ENCODE results near the gene DNAH10. TPM values are rescaled to one million over a fixed set of nuclear protein-coding genes. Genes with fewer than 3 reads are reported as not detected.

DNAH10 gene
- total RNA-seq, 1 experiment from 2014 or later: not detected

DNA sequence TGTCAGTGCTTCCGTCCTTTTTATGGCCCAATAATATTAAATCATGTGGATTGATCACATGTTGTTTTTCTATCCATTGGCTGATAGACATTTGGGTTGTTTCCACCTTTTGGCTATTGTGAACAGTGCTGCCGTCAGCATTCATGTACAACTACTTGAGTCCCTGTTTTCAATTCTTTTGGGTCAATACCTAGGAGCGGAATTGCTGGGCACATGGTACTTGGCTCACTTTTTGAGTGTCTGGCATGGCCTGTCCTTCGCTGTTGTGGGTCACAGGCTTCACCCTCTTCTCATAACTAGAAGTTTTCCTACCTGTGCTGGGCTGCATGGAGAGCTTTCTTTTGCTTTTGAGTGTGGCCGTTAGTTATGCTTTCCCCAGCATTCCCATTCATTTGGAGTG, 72.7 kb downstream of the DNAH10 start:
- POLR2A ChIA-PET (ENCODE audit: unreplicated experiment): no interaction called here
- Histone ChIP-seq H3K9me2 (ENCODE audit: insufficient read depth) (no peaks in the 10 kb centered on the region), H3K36me3 (ENCODE audit: low read depth) (no peaks in the 10 kb centered on the region), H3K9me3 (ENCODE audit: insufficient read depth, low read depth) (no peaks in the 10 kb centered on the region), H3K4me1 (replicated peaks; ENCODE audit: insufficient read depth) (no peaks in the 10 kb centered on the region), H3K79me2 (ENCODE audit: low read depth) (no peaks in the 10 kb centered on the region), H3F3A (ENCODE audit: insufficient read depth, low read depth) (no peaks in the 10 kb centered on the region), H4K20me1 (ENCODE audit: insufficient read depth) (no peaks in the 10 kb centered on the region), H3K4me3 (no peak overlapping the region), H2AFZ (no peak overlapping the region), H3K27ac (no peak overlapping the region), H3K4me2 (no peak overlapping the region), H3K27me3 (ENCODE audit: insufficient read depth, low read depth) (peaks cover 55% of the 10 kb centered on the region)
- BruUV-seq (replicated peaks): no TSS peak
- TF ChIP-seq, protein P1, sequence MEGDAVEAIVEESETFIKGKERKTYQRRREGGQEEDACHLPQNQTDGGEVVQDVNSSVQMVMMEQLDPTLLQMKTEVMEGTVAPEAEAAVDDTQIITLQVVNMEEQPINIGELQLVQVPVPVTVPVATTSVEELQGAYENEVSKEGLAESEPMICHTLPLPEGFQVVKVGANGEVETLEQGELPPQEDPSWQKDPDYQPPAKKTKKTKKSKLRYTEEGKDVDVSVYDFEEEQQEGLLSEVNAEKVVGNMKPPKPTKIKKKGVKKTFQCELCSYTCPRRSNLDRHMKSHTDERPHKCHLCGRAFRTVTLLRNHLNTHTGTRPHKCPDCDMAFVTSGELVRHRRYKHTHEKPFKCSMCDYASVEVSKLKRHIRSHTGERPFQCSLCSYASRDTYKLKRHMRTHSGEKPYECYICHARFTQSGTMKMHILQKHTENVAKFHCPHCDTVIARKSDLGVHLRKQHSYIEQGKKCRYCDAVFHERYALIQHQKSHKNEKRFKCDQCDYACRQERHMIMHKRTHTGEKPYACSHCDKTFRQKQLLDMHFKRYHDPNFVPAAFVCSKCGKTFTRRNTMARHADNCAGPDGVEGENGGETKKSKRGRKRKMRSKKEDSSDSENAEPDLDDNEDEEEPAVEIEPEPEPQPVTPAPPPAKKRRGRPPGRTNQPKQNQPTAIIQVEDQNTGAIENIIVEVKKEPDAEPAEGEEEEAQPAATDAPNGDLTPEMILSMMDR (conservative IDR thresholded peaks at IDR 0.05): no peak
- no peak for TF ChIP-seq EZH2 (IDR thresholded peaks at IDR 0.05; ENCODE audit: low read depth)
- CTCF ChIA-PET: no interaction called here
- intact Hi-C loops (cut with micrococcal nuclease; ENCODE audit: unreplicated experiment): no loop called here
- no peak for DNase-seq

DNA sequence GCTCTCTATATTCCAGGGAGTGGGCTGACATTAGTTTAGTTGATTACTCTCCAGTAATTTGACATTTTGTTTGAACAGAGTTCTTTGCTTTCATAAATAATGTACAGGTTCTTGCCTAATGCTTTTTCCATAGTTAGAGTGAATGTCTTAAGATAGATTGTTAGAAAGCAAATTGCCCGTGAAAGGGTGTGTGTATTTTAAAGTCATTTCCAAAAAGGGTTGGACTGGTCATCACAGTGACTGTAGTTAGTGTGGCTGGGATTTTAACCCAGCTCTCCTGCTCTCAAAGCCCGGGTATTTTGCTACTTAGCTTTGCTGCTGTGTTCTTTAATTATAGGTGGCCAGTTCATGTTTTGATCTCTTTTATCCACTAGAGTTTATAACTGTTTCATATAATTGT, 74.2 kb downstream of the DNAH10 start:
- H3K27me3 ChIP-seq (ENCODE audit: insufficient read depth, low read depth): peaks cover 56% of the 10 kb centered on the region
- ChIA-PET CTCF (no interaction called here), POLR2A (ENCODE audit: unreplicated experiment) (no interaction called here)
- H3K79me2 ChIP-seq (ENCODE audit: low read depth): no peaks in the 10 kb centered on the region
- no peaks in the 10 kb centered on the region for H3K4me1 ChIP-seq (replicated peaks; ENCODE audit: insufficient read depth)
- no peak overlapping the region for H3K27ac ChIP-seq
- no TSS peak for BruUV-seq (replicated peaks)
- no peak overlapping the region for H2AFZ ChIP-seq
- H3K9me2 ChIP-seq (ENCODE audit: insufficient read depth): no peaks in the 10 kb centered on the region
- no peaks in the 10 kb centered on the region for H3K9me3 ChIP-seq (ENCODE audit: insufficient read depth, low read depth)
- intact Hi-C loops (cut with micrococcal nuclease; ENCODE audit: unreplicated experiment): no loop called here
- H4K20me1 ChIP-seq (ENCODE audit: insufficient read depth): no peaks in the 10 kb centered on the region
- no peak overlapping the region for H3K4me2 ChIP-seq
- H3K4me3 ChIP-seq: no peak overlapping the region
- no peak for DNase-seq
- no peaks in the 10 kb centered on the region for H3K36me3 ChIP-seq (ENCODE audit: low read depth)
- no peak for TF ChIP-seq EZH2 (IDR thresholded peaks at IDR 0.05; ENCODE audit: low read depth)
- TF ChIP-seq, protein P1 (conservative IDR thresholded peaks at IDR 0.05): no peak
- no peaks in the 10 kb centered on the region for H3F3A ChIP-seq (ENCODE audit: insufficient read depth, low read depth)

DNA sequence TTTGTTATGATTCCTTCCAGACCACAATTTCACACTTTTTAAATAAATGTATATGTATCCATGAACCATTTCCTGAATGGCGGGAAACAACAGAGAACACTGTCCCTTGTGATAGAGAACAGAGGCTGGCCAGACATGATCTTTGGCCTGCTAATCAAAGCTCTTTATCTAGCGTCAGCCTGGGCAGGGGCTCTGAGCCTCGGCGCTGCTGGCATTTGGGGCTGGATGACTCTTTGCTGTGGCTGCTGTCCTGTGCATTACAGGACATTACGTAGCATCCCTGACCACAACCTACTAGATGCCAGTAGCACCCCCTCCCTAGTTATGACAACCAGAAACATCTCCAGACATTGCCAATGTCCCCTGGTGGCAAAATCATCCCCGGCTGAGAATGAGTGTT, 77.7 kb downstream of the DNAH10 start:
- no TSS peak for BruUV-seq (replicated peaks)
- Histone ChIP-seq H3K9me3 (ENCODE audit: insufficient read depth, low read depth) (no peaks in the 10 kb centered on the region), H3F3A (ENCODE audit: insufficient read depth, low read depth) (no peaks in the 10 kb centered on the region), H3K4me3 (no peak overlapping the region), H2AFZ (no peak overlapping the region), H4K20me1 (ENCODE audit: insufficient read depth) (no peaks in the 10 kb centered on the region), H3K36me3 (ENCODE audit: low read depth) (no peaks in the 10 kb centered on the region), H3K9me2 (ENCODE audit: insufficient read depth) (no peaks in the 10 kb centered on the region), H3K27ac (no peak overlapping the region), H3K4me2 (no peak overlapping the region), H3K27me3 (ENCODE audit: insufficient read depth, low read depth) (peaks cover 75% of the 10 kb centered on the region), H3K4me1 (replicated peaks; ENCODE audit: insufficient read depth) (no peaks in the 10 kb centered on the region), H3K79me2 (ENCODE audit: low read depth) (no peaks in the 10 kb centered on the region)
- intact Hi-C loops (cut with micrococcal nuclease; ENCODE audit: unreplicated experiment): no loop called here
- TF ChIP-seq, protein P1 (conservative IDR thresholded peaks at IDR 0.05): no peak
- TF ChIP-seq EZH2 (IDR thresholded peaks at IDR 0.05; ENCODE audit: low read depth): no peak
- no peak for DNase-seq
- ChIA-PET POLR2A (ENCODE audit: unreplicated experiment) (no interaction called here), CTCF (no interaction called here)
